OCI-LY1 (cell line): ENCODE data around the gene ZNF655.

Source experiments
- CTCF ChIP-seq: fragments of 200-600 bp; sonication (generic), shearing (Covaris generic); IDR thresholded peaks from 2 replicates; pipeline ENCODE4 v1.5.1; 2017; ENCODE audit warnings: mild to moderate bottlenecking, antibody characterized with exemption, low read length, moderate library complexity, mixed read lengths
- EZH2 ChIP-seq: fragments of 200-600 bp; sonication (generic), shearing (Covaris generic); IDR thresholded peaks from 2 replicates; pipeline ENCODE4 v1.8.0; 2017; ENCODE audit warnings: borderline replicate concordance, mixed run types, mild to moderate bottlenecking, antibody characterized with exemption, low read length, moderate library complexity, mixed read lengths

- TF ChIP-seq CTCF (no peak), EZH2 (no peak)
These were observed 43.3 kb downstream of the ZNF655 start for GRCh38 chr7:99601656-99602310.
